Keratinocyte (primary cell): ENCODE data around the gene FANK1. TPM values are rescaled to one million over a fixed set of nuclear protein-coding genes. Genes with fewer than 3 reads are reported as not detected.

Source experiments
- DNase-seq: peaks from one replicate; pipeline ENCODE4 v3.0.0-alpha.2; 2011; ENCODE audit warnings: low read depth, missing footprints, low spot score
- FAIRE-seq: peaks from 2 replicates; lab custom pipeline; 2011; peaks lifted over from hg19 to GRCh38; lab: Jason Lieb, UNC
- H2AFZ ChIP-seq: 2 replicates; pipeline ENCODE4 v1.6.0; 2012; ENCODE audit warnings: low read length, control low read depth, inconsistent platforms; ENCODE audit not compliant: control insufficient read depth
- H3K27ac ChIP-seq: 2 replicates; pipeline ENCODE4 v1.5.1; 2011; ENCODE audit warnings: low read length; ENCODE audit not compliant: control insufficient read depth, insufficient read depth
- H3K27me3 ChIP-seq: 3 replicates; pipeline ENCODE4 v1.6.0; 2011; ENCODE audit warnings: low read length; ENCODE audit not compliant: control insufficient read depth, insufficient read depth; ENCODE audit errors: extremely low read depth
- H3K36me3 ChIP-seq, 2 experiments: 2 replicates in 1 of 2; 3 replicates in 1 of 2; pipeline ENCODE4 v1.5.1; 2011; ENCODE audit warnings: low read length in 2 of 2, mild to moderate bottlenecking in 1 of 2; ENCODE audit not compliant: control insufficient read depth in 2 of 2, insufficient read depth in 2 of 2; ENCODE audit errors: extremely low read depth in 1 of 2
- H3K4me1 ChIP-seq: 3 replicates; pipeline ENCODE4 v1.5.1; 2011; ENCODE audit warnings: low read length; ENCODE audit not compliant: control insufficient read depth, insufficient read depth; ENCODE audit errors: extremely low read depth
- H3K4me2 ChIP-seq: 3 replicates; pipeline ENCODE4 v1.6.0; 2011; ENCODE audit warnings: low read depth, low read length; ENCODE audit not compliant: control insufficient read depth, insufficient read depth; ENCODE audit errors: extremely low read depth
- H3K4me3 ChIP-seq, 3 experiments: fragments of 200-600 bp in 1 of 3; sonication (generic) in 1 of 3; 2 replicates in 2 of 3; 3 replicates in 1 of 3; pipeline ENCODE4 v1.5.1; 2011 to 2016; ENCODE audit warnings: low read length in 3 of 3, mild to moderate bottlenecking in 3 of 3, control low read depth in 2 of 3, inconsistent platforms in 1 of 3, low read depth in 1 of 3, mixed read lengths in 1 of 3, mixed run types in 1 of 3, moderate library complexity in 1 of 3; ENCODE audit not compliant: control insufficient read depth in 2 of 3, insufficient read depth in 2 of 3; ENCODE audit errors: extremely low read depth in 1 of 3
- H3K79me2 ChIP-seq: 2 replicates; pipeline ENCODE4 v1.6.0; 2012; ENCODE audit warnings: low read length; ENCODE audit not compliant: control insufficient read depth, insufficient read depth
- H3K9ac ChIP-seq: 3 replicates; pipeline ENCODE4 v1.6.0; 2011; ENCODE audit warnings: low read length; ENCODE audit not compliant: control insufficient read depth, insufficient read depth; ENCODE audit errors: extremely low read depth
- H3K9me1 ChIP-seq: 3 replicates; pipeline ENCODE4 v1.6.0; 2011; ENCODE audit warnings: low read length; ENCODE audit not compliant: control insufficient read depth, insufficient read depth; ENCODE audit errors: extremely low read depth
- H3K9me3 ChIP-seq: 2 replicates; pipeline ENCODE4 v1.5.1; 2012; ENCODE audit warnings: low read depth, low read length; ENCODE audit not compliant: control insufficient read depth
- H4K20me1 ChIP-seq: 3 replicates; pipeline ENCODE4 v1.6.0; 2011; ENCODE audit warnings: low read length; ENCODE audit not compliant: control insufficient read depth, insufficient read depth; ENCODE audit errors: extremely low read depth
- EZH2 ChIP-seq: IDR thresholded peaks from one replicate; pipeline ENCODE4 v1.6.1; 2012; ENCODE audit warnings: inconsistent platforms, mild to moderate bottlenecking, low read length, moderate library complexity
- dilution Hi-C: fragments of 300-500 bp; cut with MboI; formaldehyde crosslinking; loops from one replicate; pipeline ENCODE4 v1.7.0; 2020; ENCODE audit warnings: low sequenced_read_pairs; ENCODE audit not compliant: extremely low pct_ligation_motif_present
- polyA plus RNA-seq, 5 experiments: library from polyadenylated mRNA; depleted of rRNA in 3 of 5; stranded (reverse) in 3 of 5; stranded (forward) in 1 of 5; unstranded in 1 of 5; fragments of >200 nt; gene quantifications; 1 replicate in 1 of 5; 2 replicates in 3 of 5; 3 replicates in 1 of 5; pipeline versions ENCODE4 v1.2.1 to v1.2.3, GENCODE V29; 2011 to 2012; ENCODE audit warnings: missing spikeins in 2 of 5, low read depth in 1 of 5, low replicate concordance in 1 of 5
- TF ChIP-seq, protein P1 (sequence below), 3 experiments: IDR thresholded peaks in 1 of 3; conservative IDR thresholded peaks in 1 of 3; optimal IDR thresholded peaks in 1 of 3; 2 replicates in 2 of 3; 3 replicates in 1 of 3; pipeline versions ENCODE3 to v1.5.1; 2011; ENCODE audit warnings: low read length in 3 of 3, mild to moderate bottlenecking in 3 of 3, moderate library complexity in 2 of 3, control low read depth in 1 of 3, inconsistent platforms in 1 of 3; ENCODE audit not compliant: insufficient read depth in 2 of 3; ENCODE audit errors: extremely low read depth in 1 of 3

Gene FANK1
- polyA plus RNA-seq, 1 donor (not counting 4 experiments of a cell fraction or from before 2014, with no cell fraction given), result 13.4 TPM

- no peaks in the 10 kb centered on the region for H3K79me2 ChIP-seq
- H3K4me3 ChIP-seq, result no peak overlapping the region
- peaks cover 6% of the 10 kb centered on the region for H3K4me1 ChIP-seq
- no peaks in the 10 kb centered on the region for H3K36me3 ChIP-seq
- no peak overlapping the region for H3K9ac ChIP-seq
- no peak overlapping the region for H3K27ac ChIP-seq
- H3K4me2 ChIP-seq, result peak overlapping the region; percentile 8
- TF ChIP-seq, protein P1, sequence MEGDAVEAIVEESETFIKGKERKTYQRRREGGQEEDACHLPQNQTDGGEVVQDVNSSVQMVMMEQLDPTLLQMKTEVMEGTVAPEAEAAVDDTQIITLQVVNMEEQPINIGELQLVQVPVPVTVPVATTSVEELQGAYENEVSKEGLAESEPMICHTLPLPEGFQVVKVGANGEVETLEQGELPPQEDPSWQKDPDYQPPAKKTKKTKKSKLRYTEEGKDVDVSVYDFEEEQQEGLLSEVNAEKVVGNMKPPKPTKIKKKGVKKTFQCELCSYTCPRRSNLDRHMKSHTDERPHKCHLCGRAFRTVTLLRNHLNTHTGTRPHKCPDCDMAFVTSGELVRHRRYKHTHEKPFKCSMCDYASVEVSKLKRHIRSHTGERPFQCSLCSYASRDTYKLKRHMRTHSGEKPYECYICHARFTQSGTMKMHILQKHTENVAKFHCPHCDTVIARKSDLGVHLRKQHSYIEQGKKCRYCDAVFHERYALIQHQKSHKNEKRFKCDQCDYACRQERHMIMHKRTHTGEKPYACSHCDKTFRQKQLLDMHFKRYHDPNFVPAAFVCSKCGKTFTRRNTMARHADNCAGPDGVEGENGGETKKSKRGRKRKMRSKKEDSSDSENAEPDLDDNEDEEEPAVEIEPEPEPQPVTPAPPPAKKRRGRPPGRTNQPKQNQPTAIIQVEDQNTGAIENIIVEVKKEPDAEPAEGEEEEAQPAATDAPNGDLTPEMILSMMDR (optimal IDR thresholded peaks at IDR 0.05 in 1 of 3, IDR thresholded peaks at IDR 0.05 in 1 of 3, conservative IDR thresholded peaks at IDR 0.05 in 1 of 3; ENCODE audit: extremely low read depth in 1 of 3, insufficient read depth in 2 of 3, low read length in 3 of 3), result no peak
- TF ChIP-seq EZH2, result no peak
- FAIRE-seq, result peak; percentile 29
- H3K27me3 ChIP-seq, result no peaks in the 10 kb centered on the region
- DNase-seq, result no peak
- H4K20me1 ChIP-seq, result no peaks in the 10 kb centered on the region
- H3K9me3 ChIP-seq, result no peaks in the 10 kb centered on the region
- dilution Hi-C loops, result no loop called here
- H2AFZ ChIP-seq, result peak overlapping the region; percentile 65
- H3K9me1 ChIP-seq, result no peaks in the 10 kb centered on the region
Measured at GRCh38 chr10:126049759-126050700, 153.7 kb downstream of the FANK1 start.

GRCh38 chr10:126052171-126052570 is 155.8 kb downstream of the FANK1 start:
- no peaks in the 10 kb centered on the region for H3K9me3 ChIP-seq
- no peaks in the 10 kb centered on the region for H3K36me3 ChIP-seq
- TF ChIP-seq, protein P1 (optimal IDR thresholded peaks at IDR 0.05 in 1 of 3, IDR thresholded peaks at IDR 0.05 in 1 of 3, conservative IDR thresholded peaks at IDR 0.05 in 1 of 3; ENCODE audit: extremely low read depth in 1 of 3, insufficient read depth in 2 of 3, low read length in 3 of 3), result no peak
- H3K4me3 ChIP-seq, result no peak overlapping the region
- dilution Hi-C loops, result no loop called here
- no peak overlapping the region for H2AFZ ChIP-seq
- FAIRE-seq, result no peak
- no peak for DNase-seq
- H4K20me1 ChIP-seq, result no peaks in the 10 kb centered on the region
- H3K9me1 ChIP-seq, result no peaks in the 10 kb centered on the region
- H3K27ac ChIP-seq, result no peak overlapping the region
- no peaks in the 10 kb centered on the region for H3K79me2 ChIP-seq
- H3K4me1 ChIP-seq, result peaks cover 6% of the 10 kb centered on the region
- H3K9ac ChIP-seq, result no peak overlapping the region
- no peak overlapping the region for H3K4me2 ChIP-seq
- no peaks in the 10 kb centered on the region for H3K27me3 ChIP-seq
